ENCODE measurements around the gene SCML2. TPM values are rescaled to one million over a fixed set of nuclear protein-coding genes. Genes with fewer than 3 reads are reported as not detected.
A peak's percentile ranks its signal among the peaks of the same experiment; 100 is the strongest.

The SCML2 gene
- polyA plus RNA-seq, 4 donors: 0.54 to 5.0 (median 1.7) TPM

GRCh38 chrX:18368402-18368801, 13.9 kb upstream of the SCML2 start:
- no peaks in the 10 kb centered on the region for H3K4me1 ChIP-seq (ENCODE audit: control insufficient read depth in 3 of 3, insufficient read depth in 2 of 3, low read depth in 1 of 3, low read length in 2 of 3)
- WGBS, 3 donors: 55 to 71% (median 69%) methylated on average over 4 of the region's 4 CpGs
- DNase-seq (no peak), FAIRE-seq (no peak)
- H3K27me3 ChIP-seq (ENCODE audit: control insufficient read depth in 3 of 3, insufficient read depth in 3 of 3, low read length in 3 of 3): no peaks in the 10 kb centered on the region
- H3K36me3 ChIP-seq (ENCODE audit: control insufficient read depth in 3 of 3, insufficient read depth in 2 of 3, low read depth in 1 of 3, low read length in 3 of 3): no peaks in the 10 kb centered on the region
- no peak overlapping the region for H3K27ac ChIP-seq (ENCODE audit: low read depth in 1 of 3, low read length in 2 of 3)
- no peaks in the 10 kb centered on the region for H3K9me3 ChIP-seq (ENCODE audit: control insufficient read depth in 2 of 2, insufficient read depth in 1 of 2, low read depth in 1 of 2, low read length in 1 of 2)
- H3K4me3 ChIP-seq (ENCODE audit: low read depth in 1 of 3, low read length in 3 of 3): no peak overlapping the region

GRCh38 chrX:18360867-18361266, 6.4 kb upstream of the SCML2 start:
- Histone ChIP-seq H3K9me3 (ENCODE audit: control insufficient read depth in 2 of 2, insufficient read depth in 1 of 2, low read depth in 1 of 2, low read length in 1 of 2) (no peaks in the 10 kb centered on the region), H3K36me3 (ENCODE audit: control insufficient read depth in 3 of 3, insufficient read depth in 2 of 3, low read depth in 1 of 3, low read length in 3 of 3) (no peaks in the 10 kb centered on the region), H3K27ac (ENCODE audit: low read depth in 1 of 3, low read length in 2 of 3) (no peak overlapping the region), H3K27me3 (ENCODE audit: control insufficient read depth in 3 of 3, insufficient read depth in 3 of 3, low read length in 3 of 3) (peaks cover 0 to 2% (median 0%) of the 10 kb centered on the region in 3 donors), H3K4me1 (ENCODE audit: control insufficient read depth in 3 of 3, insufficient read depth in 2 of 3, low read depth in 1 of 3, low read length in 2 of 3) (no peaks in the 10 kb centered on the region), H3K4me3 (ENCODE audit: low read depth in 1 of 3, low read length in 3 of 3) (no peak overlapping the region)
- WGBS, 3 donors: 50 to 80% (median 51%) methylated on average over 4 of the region's 4 CpGs
- DNase-seq (no peak), FAIRE-seq (no peak)

DNA sequence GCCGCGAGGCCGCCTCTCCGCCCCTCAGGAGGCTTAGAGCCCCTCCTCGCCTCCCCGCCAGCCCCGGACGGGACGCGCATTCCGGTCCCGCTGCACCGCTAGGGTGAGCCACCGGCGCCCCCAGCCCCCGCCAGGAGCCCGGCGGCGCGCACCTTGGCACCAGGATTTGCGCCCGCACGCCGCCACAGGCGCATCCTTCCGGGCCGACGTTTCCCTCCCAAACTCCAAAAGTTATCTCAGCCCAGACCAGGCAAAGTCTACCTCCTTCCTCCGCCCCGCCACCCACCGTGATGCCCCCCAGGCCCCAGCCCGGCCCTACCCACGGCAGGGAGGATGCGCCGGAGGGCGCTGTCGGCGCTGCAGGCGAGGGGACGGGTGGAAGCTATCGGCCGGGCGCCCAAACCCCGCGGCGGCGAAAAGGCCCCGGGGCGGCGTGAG, 538 bp downstream of the SCML2 start:
- Histone ChIP-seq H3K4me3 (ENCODE audit: low read depth in 1 of 3, low read length in 3 of 3) (peak overlapping the region; percentile 36 to 59 (median 58)), H3K27me3 (ENCODE audit: control insufficient read depth in 3 of 3, insufficient read depth in 3 of 3, low read length in 3 of 3) (no peaks in the 10 kb centered on the region), H3K4me1 (ENCODE audit: control insufficient read depth in 3 of 3, insufficient read depth in 2 of 3, low read depth in 1 of 3, low read length in 2 of 3) (no peaks in the 10 kb centered on the region), H3K9me3 (ENCODE audit: control insufficient read depth in 2 of 2, insufficient read depth in 1 of 2, low read depth in 1 of 2, low read length in 1 of 2) (no peaks in the 10 kb centered on the region), H3K36me3 (ENCODE audit: control insufficient read depth in 3 of 3, insufficient read depth in 2 of 3, low read depth in 1 of 3, low read length in 3 of 3) (no peaks in the 10 kb centered on the region), H3K27ac (ENCODE audit: low read depth in 1 of 3, low read length in 2 of 3) (no peak overlapping the region)
- FAIRE-seq (no peak), DNase-seq (peak in 1 of 2 donors; percentile 59)
- WGBS, 3 donors: 1 to 26% (median 9%) methylated on average over 28 to 50 of the region's 50 CpGs

- no peak for DNase-seq
- H3K27me3 ChIP-seq (ENCODE audit: control insufficient read depth in 3 of 3, insufficient read depth in 3 of 3, low read length in 3 of 3): no peaks in the 10 kb centered on the region
- no peaks in the 10 kb centered on the region for H3K36me3 ChIP-seq (ENCODE audit: control insufficient read depth in 3 of 3, insufficient read depth in 2 of 3, low read depth in 1 of 3, low read length in 3 of 3)
- H3K4me3 ChIP-seq (ENCODE audit: low read depth in 1 of 3, low read length in 3 of 3): no peak overlapping the region
- no peaks in the 10 kb centered on the region for H3K9me3 ChIP-seq (ENCODE audit: control insufficient read depth in 2 of 2, insufficient read depth in 1 of 2, low read depth in 1 of 2, low read length in 1 of 2)
- no peak for FAIRE-seq
- WGBS, 3 donors: 67 to 90% (median 88%) methylated on average over 2 of the region's 2 CpGs
- no peaks in the 10 kb centered on the region for H3K4me1 ChIP-seq (ENCODE audit: control insufficient read depth in 3 of 3, insufficient read depth in 2 of 3, low read depth in 1 of 3, low read length in 2 of 3)
- H3K27ac ChIP-seq (ENCODE audit: low read depth in 1 of 3, low read length in 2 of 3): no peak overlapping the region
These were observed 2.7 kb downstream of the SCML2 start for GRCh38 chrX:18351784-18352183.

- no peak for FAIRE-seq
These were observed 6.4 kb downstream of the SCML2 start for GRCh38 chrX:18348047-18348446.

DNA sequence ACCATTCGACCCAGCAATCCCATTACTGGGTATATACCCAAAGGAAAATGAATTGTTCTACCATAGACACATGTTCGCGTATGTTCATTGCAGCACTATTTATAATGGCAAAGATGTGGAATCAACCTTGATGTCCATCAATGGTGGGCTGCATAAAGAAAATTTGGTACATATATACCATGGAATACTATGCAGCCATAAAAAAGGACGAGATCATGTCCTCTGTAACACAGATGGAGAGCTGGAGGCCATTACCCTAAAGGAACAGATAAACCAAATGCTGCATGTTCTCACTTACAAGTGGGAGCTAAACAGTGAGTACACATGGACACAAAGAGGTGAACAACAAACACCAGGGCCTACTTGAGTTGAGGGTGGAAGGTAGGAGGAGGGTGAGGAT, 45.1 kb downstream of the SCML2 start:
- no peaks in the 10 kb centered on the region for H3K36me3 ChIP-seq (ENCODE audit: control insufficient read depth in 3 of 3, insufficient read depth in 2 of 3, low read depth in 1 of 3, low read length in 3 of 3)
- no peak overlapping the region for H3K4me3 ChIP-seq (ENCODE audit: low read depth in 1 of 3, low read length in 3 of 3)
- FAIRE-seq: no peak
- H3K9me3 ChIP-seq (ENCODE audit: control insufficient read depth in 2 of 2, insufficient read depth in 1 of 2, low read depth in 1 of 2, low read length in 1 of 2): no peaks in the 10 kb centered on the region
- H3K4me1 ChIP-seq (ENCODE audit: control insufficient read depth in 3 of 3, insufficient read depth in 2 of 3, low read depth in 1 of 3, low read length in 2 of 3): no peaks in the 10 kb centered on the region
- no peak overlapping the region for H3K27ac ChIP-seq (ENCODE audit: low read depth in 1 of 3, low read length in 2 of 3)
- no peaks in the 10 kb centered on the region for H3K27me3 ChIP-seq (ENCODE audit: control insufficient read depth in 3 of 3, insufficient read depth in 3 of 3, low read length in 3 of 3)
- no peak for DNase-seq
- WGBS, 3 donors: 88 to 95% (median 91%) methylated on average over 4 of the region's 4 CpGs

More at GRCh38 chrX:18348047-18348446, 6.4 kb downstream of the SCML2 start:
- H3K4me3 ChIP-seq (ENCODE audit: low read depth in 1 of 3, low read length in 3 of 3): no peak overlapping the region
- no peak for DNase-seq
- H3K9me3 ChIP-seq (ENCODE audit: control insufficient read depth in 2 of 2, insufficient read depth in 1 of 2, low read depth in 1 of 2, low read length in 1 of 2): no peaks in the 10 kb centered on the region
- no peaks in the 10 kb centered on the region for H3K4me1 ChIP-seq (ENCODE audit: control insufficient read depth in 3 of 3, insufficient read depth in 2 of 3, low read depth in 1 of 3, low read length in 2 of 3)
- H3K27ac ChIP-seq (ENCODE audit: low read depth in 1 of 3, low read length in 2 of 3): no peak overlapping the region
- WGBS, 3 donors: 46 to 64% (median 63%) methylated on average over 2 of the region's 2 CpGs
- H3K27me3 ChIP-seq (ENCODE audit: control insufficient read depth in 3 of 3, insufficient read depth in 3 of 3, low read length in 3 of 3): no peaks in the 10 kb centered on the region
- no peaks in the 10 kb centered on the region for H3K36me3 ChIP-seq (ENCODE audit: control insufficient read depth in 3 of 3, insufficient read depth in 2 of 3, low read depth in 1 of 3, low read length in 3 of 3)

GRCh38 chrX:18297251-18297650, 57.2 kb downstream of the SCML2 start:
- Histone ChIP-seq H3K4me3 (ENCODE audit: low read depth in 1 of 3, low read length in 3 of 3) (no peak overlapping the region), H3K27me3 (ENCODE audit: control insufficient read depth in 3 of 3, insufficient read depth in 3 of 3, low read length in 3 of 3) (no peaks in the 10 kb centered on the region), H3K27ac (ENCODE audit: low read depth in 1 of 3, low read length in 2 of 3) (no peak overlapping the region), H3K9me3 (ENCODE audit: control insufficient read depth in 2 of 2, insufficient read depth in 1 of 2, low read depth in 1 of 2, low read length in 1 of 2) (no peaks in the 10 kb centered on the region), H3K36me3 (ENCODE audit: control insufficient read depth in 3 of 3, insufficient read depth in 2 of 3, low read depth in 1 of 3, low read length in 3 of 3) (no peaks in the 10 kb centered on the region), H3K4me1 (ENCODE audit: control insufficient read depth in 3 of 3, insufficient read depth in 2 of 3, low read depth in 1 of 3, low read length in 2 of 3) (no peaks in the 10 kb centered on the region)
- 38 to 83% (median 57%) methylated on average over 2 of the region's 2 CpGs for WGBS, 3 donors
- no peak for DNase-seq
- no peak for FAIRE-seq

DNA sequence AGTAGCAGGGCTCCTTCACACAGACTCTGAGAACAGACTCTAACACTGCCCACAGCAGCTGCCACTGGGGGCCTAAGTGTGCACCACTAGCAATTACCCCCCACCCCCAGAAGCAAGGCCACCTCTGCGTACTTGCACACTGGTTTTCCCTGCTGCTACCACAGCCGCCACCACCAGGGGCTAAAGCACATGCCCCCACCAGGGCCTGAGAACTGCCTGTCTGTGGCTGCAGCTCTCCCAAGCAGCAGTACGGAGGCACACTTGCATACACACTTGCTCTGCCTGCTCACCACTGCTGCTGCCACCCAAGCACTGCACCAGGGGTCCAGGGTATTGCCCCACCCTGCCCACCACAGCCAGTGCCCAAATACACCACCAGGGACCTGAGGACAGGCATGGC, 59.6 kb downstream of the SCML2 start:
- WGBS, 3 donors: 82 to 93% (median 92%) methylated on average over 2 to 3 of the region's 3 CpGs

DNA sequence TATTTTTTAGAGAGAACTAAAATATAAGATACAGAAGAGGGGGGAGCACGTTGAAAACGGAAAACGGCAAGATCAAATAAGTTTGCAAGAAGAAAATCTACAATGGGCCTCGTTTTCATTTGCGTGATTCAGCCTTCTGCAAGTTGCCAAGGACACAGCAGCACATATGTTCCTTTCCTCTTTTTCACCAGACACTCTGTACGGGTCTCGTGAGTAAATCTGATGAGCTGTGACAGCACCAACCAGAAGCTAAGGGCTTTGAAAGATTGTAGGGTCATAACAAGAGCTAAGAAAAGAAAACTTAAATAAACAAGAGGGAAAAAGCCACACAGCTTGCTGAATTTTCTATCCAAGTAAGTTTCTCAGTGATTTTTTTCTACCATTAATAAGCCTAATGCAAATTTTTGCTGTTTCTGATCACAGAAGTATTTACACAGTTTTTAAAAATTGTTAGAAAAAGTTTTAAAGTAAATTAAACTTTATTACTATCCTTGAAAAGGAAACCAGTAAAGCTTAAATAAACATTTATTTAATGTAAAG, 63.4 kb downstream of the SCML2 start:
- H3K4me3 ChIP-seq (ENCODE audit: low read depth in 1 of 3, low read length in 3 of 3): no peak overlapping the region
- 69 to 84% (median 76%) methylated on average over 7 of the region's 7 CpGs for WGBS, 3 donors
- no peaks in the 10 kb centered on the region for H3K36me3 ChIP-seq (ENCODE audit: control insufficient read depth in 3 of 3, insufficient read depth in 2 of 3, low read depth in 1 of 3, low read length in 3 of 3)
- DNase-seq (no peak), FAIRE-seq (no peak)
- no peaks in the 10 kb centered on the region for H3K9me3 ChIP-seq (ENCODE audit: control insufficient read depth in 2 of 2, insufficient read depth in 1 of 2, low read depth in 1 of 2, low read length in 1 of 2)
- no peaks in the 10 kb centered on the region for H3K4me1 ChIP-seq (ENCODE audit: control insufficient read depth in 3 of 3, insufficient read depth in 2 of 3, low read depth in 1 of 3, low read length in 2 of 3)
- no peak overlapping the region for H3K27ac ChIP-seq (ENCODE audit: low read depth in 1 of 3, low read length in 2 of 3)
- no peaks in the 10 kb centered on the region for H3K27me3 ChIP-seq (ENCODE audit: control insufficient read depth in 3 of 3, insufficient read depth in 3 of 3, low read length in 3 of 3)

More for the DNA sequence above, 59.6 kb downstream of the SCML2 start:
- H3K4me1 ChIP-seq (ENCODE audit: control insufficient read depth in 3 of 3, insufficient read depth in 2 of 3, low read depth in 1 of 3, low read length in 2 of 3): no peaks in the 10 kb centered on the region
- no peak overlapping the region for H3K4me3 ChIP-seq (ENCODE audit: low read depth in 1 of 3, low read length in 3 of 3)
- DNase-seq (no peak), FAIRE-seq (no peak)
- no peaks in the 10 kb centered on the region for H3K9me3 ChIP-seq (ENCODE audit: control insufficient read depth in 2 of 2, insufficient read depth in 1 of 2, low read depth in 1 of 2, low read length in 1 of 2)
- no peak overlapping the region for H3K27ac ChIP-seq (ENCODE audit: low read depth in 1 of 3, low read length in 2 of 3)
- H3K27me3 ChIP-seq (ENCODE audit: control insufficient read depth in 3 of 3, insufficient read depth in 3 of 3, low read length in 3 of 3): no peaks in the 10 kb centered on the region
- no peaks in the 10 kb centered on the region for H3K36me3 ChIP-seq (ENCODE audit: control insufficient read depth in 3 of 3, insufficient read depth in 2 of 3, low read depth in 1 of 3, low read length in 3 of 3)

All from small intestine (tissue), 7 donors.